Astrocyte of the cerebellum (primary cell): ENCODE data around the gene NTMT2.

Source experiments
- DNase-seq: peaks from one replicate; pipeline ENCODE4 v3.0.0-alpha.2; 2011; ENCODE audit warnings: low read depth
- H3K4me3 ChIP-seq: 2 replicates; pipeline ENCODE4 v1.5.1; 2011; ENCODE audit warnings: mild to moderate bottlenecking, low read depth, low read length, moderate library complexity
- CTCF ChIP-seq: IDR thresholded peaks from 2 replicates; pipeline ENCODE4 v1.5.1; 2012; ENCODE audit warnings: low read length, low read depth, moderate library complexity, mild to moderate bottlenecking; ENCODE audit errors: missing control alignments
- in situ Hi-C: cut with HindIII; loops from 2 replicates; pipeline ENCODE4 v1.10.0; 2017; ENCODE audit warnings: low sequenced_read_pairs

The NTMT2 gene

GRCh38 chr1:170140371-170140770, 5.4 kb upstream of the NTMT2 start:
- DNase-seq: no peak
- in situ Hi-C loops: no loop called here
- TF ChIP-seq CTCF: no peak

GRCh38 chr1:170145061-170145460, 698 bp upstream of the NTMT2 start:
- no peak for TF ChIP-seq CTCF
- H3K4me3 ChIP-seq: no peak overlapping the region
- DNase-seq: no peak
- in situ Hi-C loops: no loop called here

More at GRCh38 chr1:170140371-170140770, 5.4 kb upstream of the NTMT2 start:
- no peak overlapping the region for H3K4me3 ChIP-seq

- in situ Hi-C loops: no loop called here
- no peak overlapping the region for H3K4me3 ChIP-seq
- DNase-seq: no peak
- TF ChIP-seq CTCF: no peak
Measured at GRCh38 chr1:170146720-170147263, 1.0 kb downstream of the NTMT2 start.

- DNase-seq: no peak
- in situ Hi-C loops: no loop called here
- no peak for TF ChIP-seq CTCF
- no peak overlapping the region for H3K4me3 ChIP-seq
Measured at GRCh38 chr1:170149241-170149640, 3.5 kb downstream of the NTMT2 start.

GRCh38 chr1:170150016-170150415, 4.3 kb downstream of the NTMT2 start:
- in situ Hi-C loops: no loop called here
- DNase-seq: no peak
- no peak for TF ChIP-seq CTCF
- H3K4me3 ChIP-seq: no peak overlapping the region

GRCh38 chr1:170150921-170151320, 5.2 kb downstream of the NTMT2 start:
- TF ChIP-seq CTCF: no peak
- H3K4me3 ChIP-seq: no peak overlapping the region
- no peak for DNase-seq
- in situ Hi-C loops: no loop called here

GRCh38 chr1:170153417-170153816, 7.7 kb downstream of the NTMT2 start:
- DNase-seq: no peak
- H3K4me3 ChIP-seq: no peak overlapping the region
- TF ChIP-seq CTCF: no peak
- in situ Hi-C loops: no loop called here
